ENCODE results near the gene TMEM145.

DNA sequence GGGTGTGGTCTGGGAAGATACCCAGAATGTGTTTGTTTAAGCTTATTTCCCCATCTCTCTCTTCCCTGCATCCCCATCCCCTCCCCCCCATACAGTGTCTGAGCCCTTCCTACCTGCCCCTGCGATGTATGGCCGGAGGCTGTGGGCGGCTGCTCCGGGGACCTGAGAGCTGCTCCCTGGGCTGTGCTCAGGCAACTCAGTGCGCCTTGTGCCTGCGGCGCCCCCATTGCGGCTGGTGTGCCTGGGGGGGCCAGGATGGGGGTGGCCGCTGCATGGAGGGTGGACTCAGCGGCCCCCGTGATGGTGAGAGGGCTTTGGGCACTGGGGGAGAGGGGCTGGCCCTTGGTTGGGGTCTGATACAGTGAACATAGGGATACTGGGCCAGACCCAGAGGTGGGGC, 55.3 kb downstream of the TMEM145 start:
- TF ChIP-seq, protein P1, sequence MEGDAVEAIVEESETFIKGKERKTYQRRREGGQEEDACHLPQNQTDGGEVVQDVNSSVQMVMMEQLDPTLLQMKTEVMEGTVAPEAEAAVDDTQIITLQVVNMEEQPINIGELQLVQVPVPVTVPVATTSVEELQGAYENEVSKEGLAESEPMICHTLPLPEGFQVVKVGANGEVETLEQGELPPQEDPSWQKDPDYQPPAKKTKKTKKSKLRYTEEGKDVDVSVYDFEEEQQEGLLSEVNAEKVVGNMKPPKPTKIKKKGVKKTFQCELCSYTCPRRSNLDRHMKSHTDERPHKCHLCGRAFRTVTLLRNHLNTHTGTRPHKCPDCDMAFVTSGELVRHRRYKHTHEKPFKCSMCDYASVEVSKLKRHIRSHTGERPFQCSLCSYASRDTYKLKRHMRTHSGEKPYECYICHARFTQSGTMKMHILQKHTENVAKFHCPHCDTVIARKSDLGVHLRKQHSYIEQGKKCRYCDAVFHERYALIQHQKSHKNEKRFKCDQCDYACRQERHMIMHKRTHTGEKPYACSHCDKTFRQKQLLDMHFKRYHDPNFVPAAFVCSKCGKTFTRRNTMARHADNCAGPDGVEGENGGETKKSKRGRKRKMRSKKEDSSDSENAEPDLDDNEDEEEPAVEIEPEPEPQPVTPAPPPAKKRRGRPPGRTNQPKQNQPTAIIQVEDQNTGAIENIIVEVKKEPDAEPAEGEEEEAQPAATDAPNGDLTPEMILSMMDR (IDR thresholded peaks at IDR 0.05; ENCODE audit: low read depth, low read length), result no peak
- TF ChIP-seq EZH2phosphoT487 (IDR thresholded peaks at IDR 0.05; ENCODE audit: low read depth), result no peak

All from OCI-LY3 (cell line).